GM23338 (cell line): ENCODE data around the gene FAM167B. TPM values are rescaled to one million over a fixed set of nuclear protein-coding genes. Genes with fewer than 3 reads are reported as not detected.

Source experiments
- EZH2phosphoT487 ChIP-seq: fragments of 200-600 bp; sonication (generic); IDR thresholded peaks from one replicate; pipeline ENCODE4 v1.8.1; 2018; ENCODE audit warnings: antibody characterized with exemption; ENCODE audit not compliant: unreplicated experiment
- JUNB ChIP-seq: IDR thresholded peaks from one replicate; pipeline ENCODE4 v1.6.1; 2016; ENCODE audit warnings: antibody characterized with exemption; ENCODE audit not compliant: unreplicated experiment
- NANOG ChIP-seq: IDR thresholded peaks from 2 replicates; pipeline ENCODE4 v1.6.1; 2016; ENCODE audit warnings: antibody characterized with exemption, borderline replicate concordance
- STAT1 ChIP-seq: IDR thresholded peaks from one replicate; pipeline ENCODE4 v1.6.1; 2016; ENCODE audit warnings: antibody characterized with exemption; ENCODE audit not compliant: unreplicated experiment
- ZNF114 ChIP-seq: fragments of 250-450 bp; sonication (Bioruptor Pico); IDR thresholded peaks from 2 replicates; pipeline ENCODE4 v1.5.0; 2020; ENCODE audit warnings: mild to moderate bottlenecking, moderate library complexity
- ZNF331 ChIP-seq: fragments of 250-450 bp; sonication (Bioruptor Pico); IDR thresholded peaks from 2 replicates; pipeline ENCODE4 v1.5.0; 2020; ENCODE audit warnings: low read depth, mild to moderate bottlenecking, moderate library complexity
- polyA plus RNA-seq: library from polyadenylated mRNA; unstranded; fragments of >200 nt; fragmentation: Nextera tagmentation; extraction: Ambion mirVana; gene quantifications from 2 replicates; pipeline ENCODE4 v1.2.1, GENCODE V29; 2016
- total RNA-seq: library from RNA; depleted of rRNA; stranded (reverse); fragments of >200 nt; shearing (Covaris generic); gene quantifications from 2 replicates; pipeline ENCODE4 v1.2.3, GENCODE V29; 2014
- TF ChIP-seq, protein P1 (sequence below), 2 experiments: fragments of 200-600 bp in 1 of 2; sonication (generic) in 1 of 2; conservative IDR thresholded peaks; 2 replicates each; pipeline versions ENCODE4 v1.5.1 to v1.6.1; 2016 to 2017; ENCODE audit warnings: antibody characterized with exemption in 2 of 2, low read depth in 2 of 2, mild to moderate bottlenecking in 2 of 2, moderate library complexity in 1 of 2
- TF ChIP-seq, protein P2 (sequence below): fragments of 250-450 bp; sonication (Bioruptor Pico); IDR thresholded peaks from 2 replicates; pipeline ENCODE4 v1.5.0; 2020; ENCODE audit warnings: mild to moderate bottlenecking, moderate library complexity

The FAM167B gene
- total and polyA plus RNA-seq, 2 experiments from 2014 or later, result 0.31 to 2.2 TPM

DNA sequence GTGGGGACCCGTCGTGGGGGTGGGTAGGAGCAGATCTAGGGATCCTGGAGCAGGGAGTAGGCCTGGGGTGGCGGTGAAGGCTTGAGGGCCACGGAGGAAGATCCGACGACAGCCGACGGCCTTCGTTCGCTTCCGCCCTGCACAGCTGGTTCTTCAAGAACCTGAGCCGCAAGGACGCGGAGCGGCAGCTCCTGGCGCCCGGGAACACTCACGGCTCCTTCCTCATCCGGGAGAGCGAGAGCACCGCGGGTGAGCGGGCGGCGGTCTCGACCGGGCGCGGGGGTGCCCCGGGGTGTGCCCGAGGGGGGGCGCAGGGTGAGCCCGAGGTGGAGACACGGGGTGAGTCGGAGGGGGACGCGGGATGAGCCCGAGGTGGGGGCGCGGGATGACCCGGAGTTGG lies 28.4 kb downstream of the FAM167B start (continued):
- TF ChIP-seq, protein P1, sequence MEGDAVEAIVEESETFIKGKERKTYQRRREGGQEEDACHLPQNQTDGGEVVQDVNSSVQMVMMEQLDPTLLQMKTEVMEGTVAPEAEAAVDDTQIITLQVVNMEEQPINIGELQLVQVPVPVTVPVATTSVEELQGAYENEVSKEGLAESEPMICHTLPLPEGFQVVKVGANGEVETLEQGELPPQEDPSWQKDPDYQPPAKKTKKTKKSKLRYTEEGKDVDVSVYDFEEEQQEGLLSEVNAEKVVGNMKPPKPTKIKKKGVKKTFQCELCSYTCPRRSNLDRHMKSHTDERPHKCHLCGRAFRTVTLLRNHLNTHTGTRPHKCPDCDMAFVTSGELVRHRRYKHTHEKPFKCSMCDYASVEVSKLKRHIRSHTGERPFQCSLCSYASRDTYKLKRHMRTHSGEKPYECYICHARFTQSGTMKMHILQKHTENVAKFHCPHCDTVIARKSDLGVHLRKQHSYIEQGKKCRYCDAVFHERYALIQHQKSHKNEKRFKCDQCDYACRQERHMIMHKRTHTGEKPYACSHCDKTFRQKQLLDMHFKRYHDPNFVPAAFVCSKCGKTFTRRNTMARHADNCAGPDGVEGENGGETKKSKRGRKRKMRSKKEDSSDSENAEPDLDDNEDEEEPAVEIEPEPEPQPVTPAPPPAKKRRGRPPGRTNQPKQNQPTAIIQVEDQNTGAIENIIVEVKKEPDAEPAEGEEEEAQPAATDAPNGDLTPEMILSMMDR (conservative IDR thresholded peaks at IDR 0.05; ENCODE audit: low read depth in 2 of 2), result no peak
- TF ChIP-seq JUNB (no peak), EZH2phosphoT487 (no peak), NANOG (no peak), ZNF331 (CRISPR knock-in tag) (no peak), ZNF114 (no peak), STAT1 (no peak)
- TF ChIP-seq, protein P2, sequence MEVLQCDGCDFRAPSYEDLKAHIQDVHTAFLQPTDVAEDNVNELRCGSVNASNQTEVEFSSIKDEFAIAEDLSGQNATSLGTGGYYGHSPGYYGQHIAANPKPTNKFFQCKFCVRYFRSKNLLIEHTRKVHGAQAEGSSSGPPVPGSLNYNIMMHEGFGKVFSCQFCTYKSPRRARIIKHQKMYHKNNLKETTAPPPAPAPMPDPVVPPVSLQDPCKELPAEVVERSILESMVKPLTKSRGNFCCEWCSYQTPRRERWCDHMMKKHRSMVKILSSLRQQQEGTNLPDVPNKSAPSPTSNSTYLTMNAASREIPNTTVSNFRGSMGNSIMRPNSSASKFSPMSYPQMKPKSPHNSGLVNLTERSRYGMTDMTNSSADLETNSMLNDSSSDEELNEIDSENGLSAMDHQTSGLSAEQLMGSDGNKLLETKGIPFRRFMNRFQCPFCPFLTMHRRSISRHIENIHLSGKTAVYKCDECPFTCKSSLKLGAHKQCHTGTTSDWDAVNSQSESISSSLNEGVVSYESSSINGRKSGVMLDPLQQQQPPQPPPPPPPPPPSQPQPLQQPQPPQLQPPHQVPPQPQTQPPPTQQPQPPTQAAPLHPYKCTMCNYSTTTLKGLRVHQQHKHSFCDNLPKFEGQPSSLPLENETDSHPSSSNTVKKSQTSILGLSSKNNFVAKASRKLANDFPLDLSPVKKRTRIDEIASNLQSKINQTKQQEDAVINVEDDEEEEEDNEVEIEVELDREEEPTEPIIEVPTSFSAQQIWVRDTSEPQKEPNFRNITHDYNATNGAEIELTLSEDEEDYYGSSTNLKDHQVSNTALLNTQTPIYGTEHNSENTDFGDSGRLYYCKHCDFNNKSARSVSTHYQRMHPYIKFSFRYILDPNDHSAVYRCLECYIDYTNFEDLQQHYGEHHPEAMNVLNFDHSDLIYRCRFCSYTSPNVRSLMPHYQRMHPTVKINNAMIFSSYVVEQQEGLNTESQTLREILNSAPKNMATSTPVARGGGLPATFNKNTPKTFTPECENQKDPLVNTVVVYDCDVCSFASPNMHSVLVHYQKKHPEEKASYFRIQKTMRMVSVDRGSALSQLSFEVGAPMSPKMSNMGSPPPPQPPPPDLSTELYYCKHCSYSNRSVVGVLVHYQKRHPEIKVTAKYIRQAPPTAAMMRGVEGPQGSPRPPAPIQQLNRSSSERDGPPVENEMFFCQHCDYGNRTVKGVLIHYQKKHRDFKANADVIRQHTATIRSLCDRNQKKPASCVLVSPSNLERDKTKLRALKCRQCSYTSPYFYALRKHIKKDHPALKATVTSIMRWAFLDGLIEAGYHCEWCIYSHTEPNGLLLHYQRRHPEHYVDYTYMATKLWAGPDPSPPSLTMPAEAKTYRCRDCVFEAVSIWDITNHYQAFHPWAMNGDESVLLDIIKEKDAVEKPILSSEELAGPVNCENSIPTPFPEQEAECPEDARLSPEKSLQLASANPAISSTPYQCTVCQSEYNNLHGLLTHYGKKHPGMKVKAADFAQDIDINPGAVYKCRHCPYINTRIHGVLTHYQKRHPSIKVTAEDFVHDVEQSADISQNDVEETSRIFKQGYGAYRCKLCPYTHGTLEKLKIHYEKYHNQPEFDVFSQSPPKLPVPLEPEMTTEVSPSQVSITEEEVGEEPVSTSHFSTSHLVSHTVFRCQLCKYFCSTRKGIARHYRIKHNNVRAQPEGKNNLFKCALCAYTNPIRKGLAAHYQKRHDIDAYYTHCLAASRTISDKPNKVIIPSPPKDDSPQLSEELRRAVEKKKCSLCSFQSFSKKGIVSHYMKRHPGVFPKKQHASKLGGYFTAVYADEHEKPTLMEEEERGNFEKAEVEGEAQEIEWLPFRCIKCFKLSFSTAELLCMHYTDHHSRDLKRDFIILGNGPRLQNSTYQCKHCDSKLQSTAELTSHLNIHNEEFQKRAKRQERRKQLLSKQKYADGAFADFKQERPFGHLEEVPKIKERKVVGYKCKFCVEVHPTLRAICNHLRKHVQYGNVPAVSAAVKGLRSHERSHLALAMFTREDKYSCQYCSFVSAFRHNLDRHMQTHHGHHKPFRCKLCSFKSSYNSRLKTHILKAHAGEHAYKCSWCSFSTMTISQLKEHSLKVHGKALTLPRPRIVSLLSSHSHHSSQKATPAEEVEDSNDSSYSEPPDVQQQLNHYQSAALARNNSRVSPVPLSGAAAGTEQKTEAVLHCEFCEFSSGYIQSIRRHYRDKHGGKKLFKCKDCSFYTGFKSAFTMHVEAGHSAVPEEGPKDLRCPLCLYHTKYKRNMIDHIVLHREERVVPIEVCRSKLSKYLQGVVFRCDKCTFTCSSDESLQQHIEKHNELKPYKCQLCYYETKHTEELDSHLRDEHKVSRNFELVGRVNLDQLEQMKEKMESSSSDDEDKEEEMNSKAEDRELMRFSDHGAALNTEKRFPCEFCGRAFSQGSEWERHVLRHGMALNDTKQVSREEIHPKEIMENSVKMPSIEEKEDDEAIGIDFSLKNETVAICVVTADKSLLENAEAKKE, result no peak
